Activated T-helper 1 cell treated with anti-CD3 and anti-CD28 coated beads, Interleukin-12 subunit alpha, Interleukin-12 subunit beta, Interleukin-2, Interleukin-4 antibody, amounts not matched to agents 30 ng/mL and 10 ng/mL and 1 ng/mL, durations not matched to agents 14 hours and 24 hours and 36 hours (primary cell): ENCODE measurements around the gene EHD4. TPM values are rescaled to one million over a fixed set of nuclear protein-coding genes. Genes with fewer than 3 reads are reported as not detected.

ENCODE experiments used
- DNase-seq: peaks from one replicate; pipeline ENCODE4 v3.0.0; 2021; ENCODE audit warnings: low spot score
- H3K27ac Mint-ChIP-seq: one replicate; pipeline ENCODE4 v1.8.0; 2021; ENCODE audit warnings: mild to moderate bottlenecking, mixed read lengths
- H3K27me3 Mint-ChIP-seq: one replicate; pipeline ENCODE4 v1.8.0; 2022; ENCODE audit warnings: mild to moderate bottlenecking, moderate library complexity, mixed read lengths; ENCODE audit not compliant: insufficient read depth
- H3K36me3 Mint-ChIP-seq: one replicate; pipeline ENCODE4 v1.8.0; 2021; ENCODE audit warnings: low read depth, mixed read lengths
- H3K4me1 Mint-ChIP-seq: one replicate; pipeline ENCODE4 v1.8.0; 2021; ENCODE audit warnings: low read depth, mixed read lengths
- H3K4me3 Mint-ChIP-seq: one replicate; pipeline ENCODE4 v1.8.0; 2021; ENCODE audit warnings: mild to moderate bottlenecking, moderate library complexity, mixed read lengths
- H3K9me3 Mint-ChIP-seq: one replicate; pipeline ENCODE4 v1.8.0; 2021; ENCODE audit warnings: mixed read lengths
- intact Hi-C: fragments of 100-400 bp; cut with micrococcal nuclease; formaldehyde crosslinking; loops from one replicate; pipeline ENCODE4 v1.15.1; 2024
- total RNA-seq: library from RNA; stranded (reverse); gene quantifications from 2 replicates; pipeline ENCODE4 v1.2.3, GENCODE V29; 2022

The EHD4 gene
- total RNA-seq, 1 donor from 2014 or later: 30.1 TPM

DNA sequence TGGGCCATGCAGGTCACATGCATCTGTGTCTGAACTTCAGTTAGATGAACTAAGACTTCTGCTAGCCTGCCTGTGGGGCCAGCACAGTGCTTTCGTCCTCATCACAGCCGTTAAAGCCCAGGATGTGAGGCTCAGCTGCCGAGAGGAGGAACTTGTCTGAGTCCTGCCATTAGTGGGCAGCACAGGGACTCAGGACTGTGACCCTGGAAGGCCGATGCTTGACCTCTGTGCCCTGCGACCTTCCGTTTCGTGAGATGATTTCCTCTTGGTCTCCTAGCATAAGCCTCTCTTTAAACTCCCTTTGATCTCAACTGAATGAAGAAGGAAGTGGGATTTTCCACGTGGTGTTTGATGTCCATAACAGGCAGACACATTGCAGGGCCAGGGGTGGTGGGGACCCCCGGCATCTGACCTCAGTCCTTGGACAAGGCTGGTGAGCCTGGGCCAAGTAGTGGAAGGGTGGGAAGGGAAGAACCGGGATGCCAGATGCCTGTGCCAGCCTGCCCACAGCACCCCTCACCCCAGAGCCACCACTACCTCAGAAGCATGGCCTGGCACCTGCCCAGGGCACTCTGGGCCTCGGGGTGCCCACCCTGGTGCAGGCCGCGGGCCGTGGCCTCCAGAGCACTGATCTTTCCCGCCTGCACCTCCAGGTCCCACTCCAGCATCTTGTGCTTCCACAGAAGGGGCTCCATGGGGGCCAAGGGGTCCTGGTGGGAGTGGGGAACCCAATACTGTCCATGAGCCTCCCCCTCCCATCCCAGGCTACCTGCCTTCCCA is 112.1 kb downstream of the EHD4 start:
- Mint-ChIP-seq H3K4me3 (no peak overlapping the region), H3K36me3 (no peaks in the 10 kb centered on the region), H3K27ac (no peak overlapping the region), H3K9me3 (no peaks in the 10 kb centered on the region), H3K4me1 (peaks cover 5% of the 10 kb centered on the region), H3K27me3 (no peaks in the 10 kb centered on the region)
- DNase-seq: no peak
- intact Hi-C loops: no loop called here

DNA sequence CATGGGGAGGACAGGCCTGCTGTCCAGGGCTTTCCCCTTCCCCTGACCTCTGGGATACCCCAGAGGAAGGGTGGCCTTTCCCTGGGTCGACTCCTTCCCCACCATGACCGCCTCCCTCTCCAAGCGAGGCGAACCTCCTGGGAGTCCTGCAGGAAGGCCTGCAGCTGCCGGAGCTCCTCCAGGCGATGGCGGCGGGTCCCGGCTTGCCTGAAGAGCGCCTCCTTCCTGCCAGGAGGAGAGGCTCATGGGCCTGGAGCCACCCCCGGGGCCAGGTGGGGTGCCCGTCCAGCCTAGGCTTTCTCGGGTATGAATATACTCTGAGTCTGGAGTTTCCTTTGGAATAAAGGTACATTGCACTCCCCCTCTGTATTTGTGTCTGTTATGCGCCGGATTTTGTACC is 113.6 kb downstream of the EHD4 start:
- intact Hi-C loops: no loop called here
- Mint-ChIP-seq H3K4me1 (peaks cover 5% of the 10 kb centered on the region), H3K36me3 (no peaks in the 10 kb centered on the region), H3K27ac (no peak overlapping the region), H3K4me3 (no peak overlapping the region), H3K9me3 (no peaks in the 10 kb centered on the region), H3K27me3 (no peaks in the 10 kb centered on the region)
- no peak for DNase-seq

DNA sequence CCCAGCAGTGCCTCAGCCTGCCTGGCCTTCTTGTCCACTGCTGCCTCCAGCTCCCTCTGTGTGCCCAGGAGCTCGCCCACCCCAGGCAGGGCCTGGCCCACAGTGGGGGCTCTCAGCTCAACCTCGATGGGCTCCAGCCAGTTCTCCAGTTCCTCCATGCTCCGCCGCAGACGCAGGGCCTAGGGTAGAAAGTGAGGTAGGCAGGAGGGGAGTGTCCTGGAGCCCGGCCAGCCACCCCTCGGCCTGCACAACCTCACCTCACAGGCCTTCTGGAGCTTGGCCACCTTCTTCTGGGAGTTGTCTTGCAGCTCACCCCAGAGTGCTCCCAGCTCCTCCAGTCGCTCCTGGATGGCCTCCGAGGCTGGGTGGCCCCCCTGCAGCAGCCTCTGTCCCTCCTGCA is 115.0 kb downstream of the EHD4 start:
- no peaks in the 10 kb centered on the region for H3K36me3 Mint-ChIP-seq
- no peak overlapping the region for H3K27ac Mint-ChIP-seq
- DNase-seq: no peak
- intact Hi-C loops: no loop called here
- H3K4me3 Mint-ChIP-seq: no peak overlapping the region
- no peaks in the 10 kb centered on the region for H3K27me3 Mint-ChIP-seq
- H3K4me1 Mint-ChIP-seq: peaks cover 5% of the 10 kb centered on the region
- no peaks in the 10 kb centered on the region for H3K9me3 Mint-ChIP-seq

DNA sequence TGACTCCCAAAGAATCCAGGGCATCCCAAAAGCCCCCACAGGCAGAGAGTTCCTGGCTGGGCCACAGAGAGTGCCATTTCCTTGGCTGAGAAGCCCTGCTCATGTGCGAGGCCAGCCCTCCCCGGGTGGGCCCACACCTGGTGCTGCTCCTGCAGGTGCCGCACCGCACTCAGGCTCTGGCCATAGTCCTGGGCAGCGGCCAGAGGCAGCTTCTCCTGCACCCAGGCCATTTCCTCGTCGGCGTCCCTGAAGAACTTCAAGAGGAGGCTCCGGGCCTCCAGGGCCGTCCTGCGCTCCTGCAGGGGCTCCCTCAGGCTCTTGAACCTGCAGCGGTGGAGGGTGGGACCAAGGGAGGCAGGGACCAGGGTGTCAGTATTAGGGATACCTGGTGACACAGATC is 115.6 kb downstream of the EHD4 start:
- Mint-ChIP-seq H3K4me1 (peaks cover 5% of the 10 kb centered on the region), H3K27me3 (no peaks in the 10 kb centered on the region), H3K9me3 (no peaks in the 10 kb centered on the region), H3K27ac (no peak overlapping the region), H3K36me3 (no peaks in the 10 kb centered on the region), H3K4me3 (no peak overlapping the region)
- DNase-seq: no peak
- intact Hi-C loops: no loop called here

DNA sequence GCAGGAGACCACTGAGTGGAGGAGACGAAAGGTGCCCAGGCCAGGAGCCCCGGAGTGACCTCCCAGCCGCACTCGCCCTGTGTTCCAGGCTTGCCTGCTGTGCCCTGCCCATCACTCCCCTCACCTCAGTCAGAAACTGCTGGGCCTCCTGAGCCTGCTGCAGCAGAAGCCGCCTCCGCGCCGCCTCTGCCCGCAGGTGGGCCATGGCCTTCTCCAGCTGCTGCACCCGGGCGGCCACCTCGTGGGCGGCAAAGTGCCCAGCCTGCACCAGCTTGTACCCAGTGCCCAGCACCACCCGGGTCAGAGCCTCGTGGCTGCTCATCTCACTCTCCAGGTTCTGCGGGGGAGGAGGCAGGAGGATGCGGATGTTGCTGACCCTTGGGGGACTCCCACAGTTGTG is 116.1 kb downstream of the EHD4 start:
- DNase-seq: no peak
- peaks cover 5% of the 10 kb centered on the region for H3K4me1 Mint-ChIP-seq
- no peak overlapping the region for H3K27ac Mint-ChIP-seq
- H3K36me3 Mint-ChIP-seq: no peaks in the 10 kb centered on the region
- H3K4me3 Mint-ChIP-seq: no peak overlapping the region
- H3K27me3 Mint-ChIP-seq: no peaks in the 10 kb centered on the region
- intact Hi-C loops: no loop called here
- H3K9me3 Mint-ChIP-seq: no peaks in the 10 kb centered on the region

DNA sequence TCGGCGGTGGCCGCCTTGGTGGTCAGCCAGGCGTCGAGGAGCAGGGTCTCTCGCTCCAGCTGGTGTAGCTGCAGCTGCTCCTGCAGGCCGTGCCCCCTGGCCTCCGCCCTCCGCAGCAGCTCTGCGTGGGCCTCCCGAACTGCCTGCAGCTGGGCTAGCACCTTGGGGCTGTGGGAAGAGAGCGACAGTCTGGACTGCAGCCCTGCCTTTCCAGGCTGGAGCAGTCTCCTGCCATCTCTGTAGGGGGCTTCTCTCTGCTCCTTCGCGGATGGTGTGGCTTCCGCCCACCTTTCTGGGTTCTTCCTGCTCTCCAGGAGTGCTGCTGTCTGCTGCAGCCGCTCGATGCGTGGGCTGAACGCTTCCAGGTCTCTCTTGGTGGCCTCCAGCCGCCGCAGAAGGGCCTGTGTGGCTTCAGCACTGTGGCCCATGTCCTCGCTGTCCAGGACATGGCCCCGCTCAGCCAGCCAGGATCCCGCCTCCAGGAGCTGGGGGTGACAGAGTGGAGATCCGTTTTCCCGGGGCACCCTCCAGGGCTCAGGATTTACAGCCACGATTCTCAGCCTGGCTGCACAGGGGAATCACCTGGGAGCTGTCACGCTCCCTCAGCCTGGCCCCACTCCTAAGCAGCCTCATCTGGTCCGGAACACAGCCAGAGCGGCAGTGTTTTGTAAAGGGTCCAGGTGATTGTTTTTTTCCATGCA is 116.9 kb downstream of the EHD4 start:
- DNase-seq: no peak
- H3K36me3 Mint-ChIP-seq: no peaks in the 10 kb centered on the region
- no peaks in the 10 kb centered on the region for H3K9me3 Mint-ChIP-seq
- no peak overlapping the region for H3K27ac Mint-ChIP-seq
- peaks cover 5% of the 10 kb centered on the region for H3K4me1 Mint-ChIP-seq
- intact Hi-C loops: no loop called here
- H3K4me3 Mint-ChIP-seq: no peak overlapping the region
- no peaks in the 10 kb centered on the region for H3K27me3 Mint-ChIP-seq

DNA sequence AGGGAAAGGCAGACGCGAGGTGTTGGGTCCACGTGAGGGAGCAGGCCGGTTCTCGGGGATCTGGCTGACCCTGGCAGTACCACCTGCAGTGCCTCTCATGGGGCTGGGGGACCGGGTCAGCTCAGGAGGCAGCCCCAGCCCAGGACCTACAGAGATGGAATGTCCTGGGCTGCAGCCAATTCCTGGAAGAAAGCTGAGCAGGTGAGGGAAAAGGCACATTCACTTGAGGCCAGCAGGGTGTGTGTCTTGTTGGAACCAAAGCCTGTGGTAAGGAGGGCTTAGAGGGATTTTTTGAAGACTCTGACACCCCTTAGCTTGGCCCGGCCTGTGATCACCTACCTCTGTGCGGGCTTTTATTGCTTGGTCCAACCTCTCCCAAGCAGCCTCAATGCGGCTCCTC is 117.9 kb downstream of the EHD4 start:
- Mint-ChIP-seq H3K9me3 (no peaks in the 10 kb centered on the region), H3K27ac (no peak overlapping the region), H3K4me1 (no peaks in the 10 kb centered on the region), H3K36me3 (no peaks in the 10 kb centered on the region), H3K27me3 (no peaks in the 10 kb centered on the region), H3K4me3 (no peak overlapping the region)
- no peak for DNase-seq
- intact Hi-C loops: no loop called here

DNA sequence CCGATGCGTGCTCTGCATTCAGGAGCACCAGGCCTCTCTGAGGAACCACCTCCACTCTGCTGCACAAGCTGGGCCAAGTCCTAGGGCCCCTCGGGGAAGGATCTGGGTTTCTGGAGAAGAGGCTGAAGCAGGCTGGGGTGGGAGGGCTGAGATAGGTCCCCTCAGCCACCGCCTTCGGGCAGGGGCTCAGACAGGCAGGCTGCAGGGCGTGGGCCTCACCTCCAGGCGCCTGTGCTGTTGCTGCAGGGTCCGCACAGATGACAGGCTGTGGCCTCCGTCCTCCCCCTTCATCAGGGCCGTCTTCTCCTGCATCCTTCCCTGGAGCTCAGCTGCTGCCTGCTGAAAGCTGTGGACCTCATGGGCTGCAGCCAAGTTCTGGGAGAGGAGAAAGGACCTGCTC is 118.5 kb downstream of the EHD4 start:
- H3K36me3 Mint-ChIP-seq: no peaks in the 10 kb centered on the region
- intact Hi-C loops: no loop called here
- no peak for DNase-seq
- H3K9me3 Mint-ChIP-seq: no peaks in the 10 kb centered on the region
- H3K27me3 Mint-ChIP-seq: peaks cover 1% of the 10 kb centered on the region
- H3K4me1 Mint-ChIP-seq: no peaks in the 10 kb centered on the region
- no peak overlapping the region for H3K27ac Mint-ChIP-seq
- H3K4me3 Mint-ChIP-seq: no peak overlapping the region

DNA sequence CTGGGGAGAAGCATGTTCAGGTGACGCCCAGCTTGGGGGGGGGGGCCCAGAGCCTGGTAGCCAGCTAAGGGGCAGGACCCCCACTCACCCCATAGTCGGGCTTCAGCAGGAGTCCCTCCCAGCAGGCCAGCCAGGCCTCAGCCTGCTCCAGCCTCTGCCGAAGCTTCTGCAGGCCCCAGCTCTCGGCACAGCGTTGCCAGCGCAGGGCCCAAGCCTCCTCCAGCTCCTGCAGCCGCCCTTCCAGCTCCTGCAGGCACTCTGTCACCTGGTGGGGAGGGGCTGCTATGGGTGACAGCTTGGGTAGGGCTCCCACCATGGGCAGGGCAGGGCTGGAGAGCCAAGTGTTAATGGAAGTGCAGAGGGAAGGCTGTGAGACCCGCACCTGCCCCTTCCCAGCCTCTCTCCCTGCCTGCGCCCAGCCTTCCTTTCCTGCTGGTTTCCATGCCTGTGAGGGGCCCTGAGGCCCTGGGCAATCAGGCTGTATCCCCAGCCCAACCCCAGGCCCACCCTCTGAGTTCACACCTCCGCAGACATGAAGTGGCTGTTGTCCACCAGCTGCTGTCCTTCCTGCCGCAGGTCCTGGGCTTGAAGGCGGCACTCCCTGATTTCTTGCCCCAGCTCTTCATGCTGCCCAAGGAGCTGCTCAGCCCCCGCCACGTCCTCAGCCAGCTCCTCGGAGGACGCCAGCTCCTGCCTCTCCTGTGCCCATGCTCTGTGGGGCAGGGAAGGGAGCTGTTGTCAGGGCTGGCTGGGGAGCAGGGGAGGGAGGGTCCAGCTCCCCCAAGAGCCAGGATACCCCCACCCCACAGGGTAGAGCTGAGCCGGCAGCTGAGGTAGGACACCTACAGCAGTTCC is 119.4 kb downstream of the EHD4 start:
- H3K4me3 Mint-ChIP-seq: no peak overlapping the region
- peaks cover 1% of the 10 kb centered on the region for H3K27me3 Mint-ChIP-seq
- no peaks in the 10 kb centered on the region for H3K9me3 Mint-ChIP-seq
- no peak for DNase-seq
- H3K27ac Mint-ChIP-seq: no peak overlapping the region
- peaks cover 4% of the 10 kb centered on the region for H3K36me3 Mint-ChIP-seq
- intact Hi-C loops: no loop called here
- H3K4me1 Mint-ChIP-seq: peaks cover 7% of the 10 kb centered on the region

DNA sequence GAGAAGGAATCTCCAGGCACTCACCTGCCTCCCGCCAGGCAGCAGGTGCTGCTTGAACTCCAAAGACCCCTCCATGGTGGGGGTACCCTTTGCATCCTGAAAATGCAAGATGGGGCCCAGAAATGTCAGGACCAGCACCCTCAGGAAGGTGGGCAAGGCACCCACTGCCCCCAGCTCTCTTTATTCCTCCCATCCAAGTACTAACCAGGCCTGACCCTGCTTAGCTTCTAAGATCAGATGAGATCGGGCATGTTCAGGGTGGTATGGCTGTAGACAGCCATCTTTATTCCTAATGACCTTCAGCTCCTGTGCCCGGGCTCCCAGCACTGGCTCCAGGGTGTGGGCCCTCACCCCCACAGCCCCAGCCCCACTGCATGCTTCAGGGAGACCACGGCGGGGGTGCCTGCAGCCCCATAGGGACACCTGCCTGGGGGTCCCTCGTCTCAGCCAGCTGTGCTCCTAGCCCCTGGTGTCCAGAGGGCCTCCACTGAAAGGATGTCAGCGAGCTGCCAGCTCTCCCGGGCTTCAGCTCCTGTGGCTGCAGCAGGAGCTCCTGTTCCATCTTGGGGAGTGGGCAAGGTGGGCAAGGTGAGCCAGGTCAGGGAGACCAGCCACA is 120.5 kb downstream of the EHD4 start:
- peaks cover 6% of the 10 kb centered on the region for H3K36me3 Mint-ChIP-seq
- H3K9me3 Mint-ChIP-seq: no peaks in the 10 kb centered on the region
- no peak for DNase-seq
- no peak overlapping the region for H3K27ac Mint-ChIP-seq
- no peak overlapping the region for H3K4me3 Mint-ChIP-seq
- H3K27me3 Mint-ChIP-seq: peaks cover 1% of the 10 kb centered on the region
- intact Hi-C loops: no loop called here
- peaks cover 7% of the 10 kb centered on the region for H3K4me1 Mint-ChIP-seq

DNA sequence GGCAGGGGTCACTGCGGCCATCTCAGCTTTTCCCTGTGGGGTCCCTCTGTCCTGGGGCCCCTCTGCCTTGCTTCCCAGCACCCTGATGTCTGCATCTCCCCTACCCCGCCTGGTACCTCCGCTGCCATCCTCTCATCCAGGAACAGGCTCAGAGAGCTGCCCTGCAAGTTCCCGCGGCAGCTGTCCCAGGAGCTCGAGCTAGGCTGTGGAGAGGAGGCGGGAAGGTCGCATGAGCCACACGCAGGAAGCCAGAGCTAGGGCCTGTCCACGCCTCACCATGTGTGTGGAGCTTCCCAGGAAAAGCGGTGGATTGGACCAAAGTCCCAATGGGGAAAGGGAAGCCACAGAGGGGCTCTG is 121.2 kb downstream of the EHD4 start:
- Mint-ChIP-seq H3K9me3 (no peaks in the 10 kb centered on the region), H3K4me1 (peaks cover 7% of the 10 kb centered on the region), H3K36me3 (peaks cover 6% of the 10 kb centered on the region), H3K27me3 (peaks cover 3% of the 10 kb centered on the region), H3K4me3 (no peak overlapping the region), H3K27ac (no peak overlapping the region)
- DNase-seq: no peak
- intact Hi-C loops: no loop called here

DNA sequence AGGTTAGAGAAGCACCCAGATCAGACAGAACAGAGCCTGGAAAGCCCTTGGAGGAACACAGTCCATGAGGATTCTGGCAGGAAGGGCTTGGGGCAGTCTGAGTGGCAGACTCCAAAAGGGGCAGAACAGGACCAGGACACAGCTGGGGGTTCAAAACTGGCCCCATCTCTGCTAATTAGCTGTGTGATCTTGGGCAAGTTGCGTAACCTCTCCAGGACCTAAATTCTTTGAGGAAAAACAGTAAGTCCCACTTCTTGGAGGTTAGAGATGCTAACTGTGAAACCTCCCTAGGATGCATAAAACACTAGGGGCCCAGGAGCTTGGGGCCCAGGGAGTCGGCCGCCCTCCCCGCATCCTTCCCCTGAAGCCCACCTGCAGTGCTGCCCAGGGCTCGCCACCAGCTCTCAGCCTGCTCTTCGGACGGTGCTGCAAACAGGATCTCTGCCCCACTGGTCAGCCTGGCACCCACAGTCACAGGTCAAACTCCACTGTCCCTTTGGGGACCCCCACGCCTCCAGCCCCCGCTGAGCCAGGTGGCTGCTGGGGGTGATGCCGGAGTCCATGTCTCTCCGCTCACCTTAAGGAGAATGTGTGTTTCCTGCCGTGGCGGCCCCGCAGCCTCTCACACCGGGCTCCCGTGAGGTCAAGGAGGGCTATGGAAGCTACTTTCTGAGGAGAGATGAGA is 121.7 kb downstream of the EHD4 start:
- intact Hi-C loops: no loop called here
- DNase-seq: no peak
- peaks cover 6% of the 10 kb centered on the region for H3K36me3 Mint-ChIP-seq
- no peak overlapping the region for H3K4me3 Mint-ChIP-seq
- H3K9me3 Mint-ChIP-seq: no peaks in the 10 kb centered on the region
- no peak overlapping the region for H3K27ac Mint-ChIP-seq
- H3K4me1 Mint-ChIP-seq: peaks cover 7% of the 10 kb centered on the region
- H3K27me3 Mint-ChIP-seq: peaks cover 3% of the 10 kb centered on the region
